IPS-NIHi7 (cell line): ENCODE data around the gene PBX4.

Source experiments
- DNase-seq: peaks from one replicate; pipeline ENCODE4 v3.0.0; 2012; ENCODE audit warnings: mixed read lengths; ENCODE audit errors: extremely low spot score

PBX4 gene

GRCh38 chr19:19540064-19540714, 78.3 kb downstream of the PBX4 start:
- DNase-seq, result peak; percentile 87

- DNase-seq, result no peak
Observed at GRCh38 chr19:19539698-19540063, 78.8 kb downstream of the PBX4 start.

- DNase-seq, result no peak
Observed at GRCh38 chr19:19538785-19539166, 79.7 kb downstream of the PBX4 start.

DNA sequence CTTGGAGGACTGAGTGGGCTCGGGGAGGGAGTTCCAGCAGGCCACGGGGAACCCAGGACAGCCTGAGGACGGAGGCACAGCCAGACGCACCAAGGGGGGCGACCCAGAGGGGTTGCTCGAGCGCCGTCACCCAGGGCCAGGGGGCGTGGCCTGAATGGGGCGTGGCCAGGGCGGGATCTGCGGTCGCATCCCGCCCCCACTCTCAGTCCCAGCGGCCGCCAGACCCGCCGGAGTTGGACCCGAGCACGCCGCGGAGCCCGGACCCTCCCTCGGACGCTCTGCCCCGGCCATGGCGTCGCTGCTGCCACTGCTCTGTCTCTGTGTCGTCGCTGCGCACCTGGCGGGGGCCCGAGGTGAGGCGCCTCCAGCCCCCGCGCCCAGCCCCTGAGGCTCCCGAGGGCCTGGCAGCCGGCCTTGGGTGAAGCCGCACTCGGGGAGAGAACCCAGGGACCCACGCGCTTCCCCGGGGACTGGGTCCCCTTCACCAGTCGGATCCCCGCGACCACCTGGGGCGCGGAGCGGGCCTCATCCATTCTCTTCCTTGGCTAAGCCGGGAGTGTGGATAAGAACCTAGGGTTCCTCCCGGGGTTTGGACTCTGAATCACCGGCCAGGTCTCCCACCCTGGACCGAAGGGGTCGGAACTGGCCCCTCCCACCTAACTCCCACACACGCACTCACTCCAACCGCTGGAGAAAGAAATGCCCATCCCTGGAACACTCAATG, 80.3 kb downstream of the PBX4 start, which contains the start of gene CILP2:
Gene CILP2 (plus strand): TSS at position 205 of the 724 bp plus-strand sequence. CDS start 85 bp downstream, at position 290.
- DNase-seq, result peak; percentile 92

GRCh38 chr19:19537075-19538048, 81.1 kb downstream of the PBX4 start:
- no peak for DNase-seq

DNA sequence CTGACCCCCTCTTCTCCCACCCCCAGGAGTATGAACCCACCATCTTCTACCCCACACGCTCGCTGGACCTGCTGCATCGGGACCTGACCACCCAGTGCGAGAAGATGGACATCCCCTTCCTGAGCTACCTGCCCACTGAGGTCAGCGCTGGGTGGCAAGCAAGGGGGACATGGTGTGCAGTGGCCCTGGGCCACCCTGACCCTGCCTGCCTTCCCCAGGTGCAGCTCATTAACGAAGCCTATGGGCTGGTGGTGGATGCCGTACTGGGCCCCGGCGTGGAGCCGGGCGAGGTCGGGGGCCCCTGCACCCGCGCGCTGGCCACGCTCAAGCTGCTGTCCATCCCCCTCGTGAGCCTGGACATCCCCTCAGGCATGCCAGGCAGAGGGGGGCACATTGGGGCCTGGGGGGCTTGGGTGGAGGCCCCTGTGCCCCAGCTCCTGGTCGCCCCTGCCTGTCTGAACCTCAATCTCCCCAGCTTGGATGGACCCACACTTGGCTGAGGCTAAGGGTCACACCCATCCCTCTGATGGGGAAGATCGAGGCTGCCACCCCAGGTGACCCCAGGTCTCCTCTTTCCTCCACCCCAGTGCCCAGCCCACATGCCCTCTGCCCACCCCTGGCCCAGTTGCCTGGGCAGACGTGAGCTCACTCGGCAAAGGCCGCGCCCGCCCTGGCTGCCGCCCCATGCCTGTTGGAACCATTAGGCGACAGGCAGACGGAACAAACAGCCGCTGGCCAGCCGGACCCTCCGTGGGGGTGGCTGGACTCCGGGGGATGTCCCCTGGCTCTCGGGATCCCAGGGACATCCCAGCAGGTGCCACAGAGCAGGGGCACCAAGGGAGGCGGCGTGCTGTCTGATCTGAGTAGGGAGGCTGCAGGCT, 82.9 kb downstream of the PBX4 start:
- no peak for DNase-seq

DNA sequence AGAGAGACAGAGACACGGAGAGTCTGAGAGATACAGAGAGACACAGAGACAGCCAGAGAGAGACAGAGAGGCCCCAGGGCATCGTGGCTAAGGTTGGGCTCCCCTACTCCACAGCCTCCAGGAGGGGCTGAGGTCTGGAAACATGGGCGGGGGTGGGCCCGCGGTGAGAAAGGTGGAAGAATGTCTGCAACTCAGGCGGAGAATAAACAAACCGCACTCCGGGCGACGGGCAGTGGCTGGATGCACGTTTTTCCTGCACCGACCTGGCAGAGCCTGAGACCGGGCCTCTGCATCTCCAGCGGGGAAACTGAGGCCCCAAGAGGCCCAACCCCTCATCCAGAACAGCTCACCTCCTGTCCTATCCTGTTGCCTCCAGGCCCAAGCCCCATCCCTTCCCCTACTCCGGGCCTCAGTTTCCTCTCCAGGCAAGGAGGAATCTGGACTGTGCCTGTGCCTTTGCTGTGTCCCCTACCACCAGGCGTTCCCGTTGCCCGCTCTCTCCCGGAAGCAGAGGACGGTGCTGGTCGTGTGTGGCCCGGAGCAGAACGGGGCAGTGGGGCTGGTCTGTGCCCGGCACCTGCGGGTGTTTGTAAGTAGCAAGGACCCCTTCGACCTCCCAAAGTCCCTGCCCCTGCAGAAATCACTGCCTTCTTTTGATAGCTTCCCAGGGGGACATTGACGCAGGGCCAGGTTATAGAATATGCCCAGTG, 83.8 kb downstream of the PBX4 start:
- DNase-seq, result no peak

DNA sequence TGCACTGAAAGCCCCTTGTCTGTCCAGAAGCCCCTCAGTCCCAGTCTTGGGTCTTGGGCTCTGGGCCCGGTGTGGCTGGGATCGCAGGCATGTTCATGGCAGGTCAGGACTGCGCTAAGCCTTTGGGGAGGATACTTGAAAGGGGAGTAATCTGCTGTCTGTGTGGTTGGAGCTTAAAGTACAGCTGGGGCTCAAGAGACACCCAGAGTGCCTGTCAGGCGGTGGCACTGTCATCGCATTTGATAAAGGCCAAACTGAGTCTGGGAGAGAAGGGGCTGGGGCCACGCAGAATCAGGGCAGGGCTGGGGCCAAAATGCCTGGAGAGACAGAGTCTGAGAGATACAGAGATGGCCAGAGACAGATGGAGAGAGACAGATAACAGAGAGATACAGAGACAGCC, 84.6 kb downstream of the PBX4 start:
- no peak for DNase-seq

GRCh38 chr19:19532806-19533701, 85.4 kb downstream of the PBX4 start:
- DNase-seq, result no peak

- DNase-seq, result peak; percentile 85
Observed at GRCh38 chr19:19531951-19532805, 86.3 kb downstream of the PBX4 start.

- no peak for DNase-seq
Observed at GRCh38 chr19:19530889-19531288, 87.6 kb downstream of the PBX4 start.

DNA sequence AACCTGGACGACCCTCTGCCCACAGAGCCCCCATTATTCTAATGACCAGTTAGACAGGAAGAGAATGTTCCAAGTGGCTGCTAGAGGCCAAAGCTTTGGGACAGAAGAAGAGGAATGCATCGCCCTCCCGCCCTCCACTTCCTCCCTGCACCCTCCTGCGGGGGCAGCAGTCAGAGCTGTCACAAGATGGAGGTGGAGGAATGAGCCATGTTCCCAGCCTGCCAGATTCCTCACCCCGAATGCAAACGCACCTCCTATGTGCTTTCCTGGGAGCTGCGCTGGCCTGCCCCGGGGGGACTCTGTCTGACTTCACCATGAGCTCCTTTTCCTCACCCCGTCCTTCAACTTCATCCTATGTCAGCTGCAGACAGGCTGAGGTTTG, 88.1 kb downstream of the PBX4 start:
- no peak for DNase-seq

DNA sequence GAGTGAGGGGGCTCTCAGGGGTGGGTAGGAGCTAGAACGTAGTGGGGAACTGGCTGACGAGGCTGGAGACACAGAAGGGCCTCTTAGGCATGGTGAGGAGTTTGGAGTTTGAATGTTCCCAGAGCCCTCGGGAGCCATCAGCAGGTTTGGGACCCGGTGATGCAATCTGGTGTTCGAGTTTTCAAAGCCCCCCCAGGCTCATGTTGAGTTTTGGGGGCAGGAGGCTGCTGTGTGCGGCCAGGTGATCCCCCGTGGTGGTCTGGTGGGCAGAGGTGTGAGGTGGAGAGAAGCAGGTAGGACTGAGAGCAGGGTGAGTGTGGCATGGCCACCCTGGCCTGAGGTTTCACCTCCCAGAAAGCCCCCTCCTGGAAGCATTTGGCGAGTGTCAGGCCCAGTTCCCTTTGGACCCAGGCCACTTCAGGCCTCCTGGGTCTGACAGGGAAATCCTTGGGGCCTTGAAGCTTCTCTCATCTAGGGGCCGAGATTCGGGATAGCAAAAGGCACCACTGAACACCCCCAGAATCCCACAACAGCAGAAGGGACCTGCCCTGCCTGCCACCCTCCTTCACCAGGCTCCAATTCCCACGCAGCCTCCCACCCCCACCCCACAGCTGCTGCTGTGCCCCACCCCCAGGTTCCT, 88.6 kb downstream of the PBX4 start:
- no peak for DNase-seq

GRCh38 chr19:19528721-19529490, 89.6 kb downstream of the PBX4 start, which contains the start of gene YJEFN3:
YJEFN3 (plus strand) TSS chr19:19528911; CDS start chr19:19528933, 22 bp downstream.
- peak; percentile 66 for DNase-seq

DNA sequence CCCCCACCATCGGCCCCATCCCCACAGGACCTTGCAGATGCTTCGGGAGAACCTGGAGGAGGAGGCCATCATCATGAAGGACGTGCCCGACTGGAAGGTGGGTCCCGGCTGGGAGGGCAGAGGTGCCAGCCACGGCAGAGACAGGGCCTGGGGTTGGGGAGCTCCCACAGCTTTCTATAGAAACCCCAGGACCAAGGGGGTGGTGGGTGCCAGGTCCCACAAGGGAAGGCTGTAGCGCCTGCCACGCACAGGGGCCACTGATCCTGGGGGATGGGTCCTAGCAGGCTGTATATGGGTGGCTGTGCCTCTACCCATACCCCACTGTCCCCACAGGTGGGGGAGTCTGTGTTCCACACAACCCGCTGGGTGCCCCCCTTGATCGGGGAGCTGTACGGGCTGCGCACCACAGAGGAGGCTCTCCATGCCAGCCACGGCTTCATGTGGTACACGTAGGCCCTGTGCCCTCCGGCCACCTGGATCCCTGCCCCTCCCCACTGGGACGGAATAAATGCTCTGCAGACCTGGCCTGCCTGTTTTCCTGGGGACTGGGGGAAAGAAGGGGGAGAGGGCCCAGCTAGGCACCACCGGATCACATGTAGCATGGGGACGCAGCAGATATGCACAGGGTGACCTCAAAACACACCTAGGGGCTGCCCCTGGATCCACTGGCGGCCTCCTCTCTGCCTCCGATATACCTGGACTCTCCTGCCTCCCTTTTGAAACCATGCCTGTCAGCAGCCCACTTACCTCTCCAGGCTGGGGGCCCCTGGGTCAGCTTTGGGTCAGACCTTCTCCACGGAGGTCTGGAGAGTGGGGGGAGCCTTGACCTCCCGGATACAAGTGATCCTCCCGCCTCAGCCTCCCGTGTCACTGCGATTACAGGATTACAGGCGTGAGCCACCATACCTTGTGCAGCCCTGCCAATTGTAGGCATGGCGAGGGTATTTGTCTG, 90.5 kb downstream of the PBX4 start:
- DNase-seq, result no peak

GRCh38 chr19:19527371-19527656, 91.2 kb downstream of the PBX4 start:
- no peak for DNase-seq
